ENCODE data around the gene CTIF.

The CTIF gene

DNA sequence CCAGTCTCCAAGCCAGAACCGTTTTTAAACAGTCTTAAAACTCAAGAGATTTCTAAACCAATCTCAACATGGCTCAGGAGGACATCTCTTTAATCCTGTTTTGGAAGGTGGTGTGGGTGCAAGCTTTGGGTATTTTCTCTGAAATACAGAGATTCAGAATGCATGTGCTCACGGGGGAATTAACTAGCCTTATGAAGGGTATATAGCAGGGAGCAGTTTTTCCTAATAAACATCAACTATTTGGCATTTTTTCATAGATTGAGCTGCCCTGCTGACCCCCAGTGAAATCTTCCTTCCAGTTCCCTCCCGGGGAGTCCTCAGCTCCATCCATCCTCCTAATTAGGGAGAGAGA lies 289.3 kb downstream of the CTIF start:
- no peak overlapping the region for H3K27ac Mint-ChIP-seq
- H3K27me3 Mint-ChIP-seq, result peaks cover 16% of the 10 kb centered on the region
- intact Hi-C loops (cut with micrococcal nuclease), result no loop called here
- peaks cover 15% of the 10 kb centered on the region for H3K36me3 Mint-ChIP-seq (ENCODE audit: low read depth)
- H3K4me3 Mint-ChIP-seq, result no peak overlapping the region
- peaks cover 68% of the 10 kb centered on the region for H3K4me1 Mint-ChIP-seq (ENCODE audit: low read depth)
- no peaks in the 10 kb centered on the region for H3K9me3 Mint-ChIP-seq

DNA sequence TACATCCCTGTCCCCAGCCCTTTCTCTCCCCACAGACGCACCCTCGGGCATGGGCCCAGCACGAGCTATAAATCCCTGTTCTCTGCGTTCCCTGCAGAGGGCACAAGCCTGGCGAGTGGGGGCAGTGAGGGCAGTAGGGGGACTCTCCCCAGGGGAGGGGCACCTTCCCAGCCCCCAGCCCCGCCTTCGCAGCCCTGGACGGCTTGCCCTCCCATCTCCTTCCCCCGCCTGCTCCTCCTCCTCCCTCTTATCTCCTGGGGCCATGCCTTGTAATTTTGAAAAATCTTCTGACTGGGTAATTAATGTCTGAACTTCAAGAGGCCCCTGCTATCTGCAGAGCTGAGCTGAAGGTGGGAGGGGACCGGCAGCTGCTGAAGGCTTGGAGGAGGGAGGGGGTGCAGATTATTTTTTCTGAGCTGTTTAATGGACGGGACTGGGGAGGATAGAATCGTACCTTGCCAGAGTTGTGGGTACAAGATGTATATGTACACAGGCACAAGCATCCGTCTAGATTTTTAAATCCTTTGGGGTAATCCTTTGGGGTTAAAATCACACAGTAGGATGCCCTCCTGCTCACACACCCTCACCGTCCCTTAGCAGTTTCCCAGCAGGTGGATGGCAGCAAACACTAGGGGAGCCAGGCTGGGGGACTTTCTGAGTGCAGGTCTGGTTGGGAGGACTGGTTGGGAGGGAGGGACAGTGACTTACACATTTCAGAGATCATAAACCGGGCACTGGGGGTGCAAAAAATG lies 290.0 kb downstream of the CTIF start:
- H3K4me3 Mint-ChIP-seq, result no peak overlapping the region
- peaks cover 8% of the 10 kb centered on the region for H3K36me3 Mint-ChIP-seq (ENCODE audit: low read depth)
- intact Hi-C loops (cut with micrococcal nuclease), result no loop called here
- H3K9me3 Mint-ChIP-seq, result no peaks in the 10 kb centered on the region
- peaks cover 16% of the 10 kb centered on the region for H3K27me3 Mint-ChIP-seq
- H3K4me1 Mint-ChIP-seq (ENCODE audit: low read depth), result peaks cover 75% of the 10 kb centered on the region
- H3K27ac Mint-ChIP-seq, result no peak overlapping the region

DNA sequence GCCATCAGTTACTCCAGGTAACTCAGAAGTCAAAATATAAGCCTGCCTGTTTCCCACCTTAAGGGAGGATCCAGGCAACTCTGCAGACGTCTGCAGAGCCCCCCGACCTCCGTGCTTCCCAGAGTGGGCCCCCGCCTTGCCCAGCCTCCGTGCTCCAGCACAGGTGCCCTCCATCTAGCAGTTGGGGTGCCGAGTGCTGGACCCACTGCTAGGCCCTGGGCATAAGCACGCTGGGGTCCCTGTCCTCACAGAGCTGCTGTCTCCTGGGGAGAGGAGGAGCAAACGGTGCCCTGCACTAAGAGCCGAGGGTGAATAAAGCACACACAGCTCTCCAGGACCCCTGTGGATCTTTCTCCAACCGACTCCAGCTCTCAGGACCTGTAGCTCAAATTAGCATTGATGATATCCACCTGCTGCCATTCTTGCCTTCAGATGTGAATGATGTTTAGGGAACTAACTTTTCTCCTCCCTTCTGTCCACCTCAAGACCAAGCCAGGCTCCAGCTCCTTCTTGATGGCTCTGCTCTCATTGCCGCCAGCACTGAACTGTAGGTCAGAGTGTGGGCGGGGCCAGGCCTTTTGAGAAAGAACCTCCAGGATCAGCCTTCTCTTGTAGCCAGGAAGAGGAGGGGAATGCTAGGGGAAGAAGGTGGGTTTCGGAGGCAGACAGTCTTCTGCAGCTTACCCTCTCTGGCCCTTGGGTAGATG lies 290.8 kb downstream of the CTIF start:
- H3K36me3 Mint-ChIP-seq (ENCODE audit: low read depth), result peaks cover 7% of the 10 kb centered on the region
- no peak overlapping the region for H3K4me3 Mint-ChIP-seq
- H3K27me3 Mint-ChIP-seq, result peaks cover 16% of the 10 kb centered on the region
- peaks cover 82% of the 10 kb centered on the region for H3K4me1 Mint-ChIP-seq (ENCODE audit: low read depth)
- H3K9me3 Mint-ChIP-seq, result no peaks in the 10 kb centered on the region
- peak overlapping the region; percentile 27 for H3K27ac Mint-ChIP-seq
- intact Hi-C loops (cut with micrococcal nuclease), result loop anchor here (5.0 kb wide), 1 partner anchor 47 kb away; no protein-coding TSS in a partner anchor

DNA sequence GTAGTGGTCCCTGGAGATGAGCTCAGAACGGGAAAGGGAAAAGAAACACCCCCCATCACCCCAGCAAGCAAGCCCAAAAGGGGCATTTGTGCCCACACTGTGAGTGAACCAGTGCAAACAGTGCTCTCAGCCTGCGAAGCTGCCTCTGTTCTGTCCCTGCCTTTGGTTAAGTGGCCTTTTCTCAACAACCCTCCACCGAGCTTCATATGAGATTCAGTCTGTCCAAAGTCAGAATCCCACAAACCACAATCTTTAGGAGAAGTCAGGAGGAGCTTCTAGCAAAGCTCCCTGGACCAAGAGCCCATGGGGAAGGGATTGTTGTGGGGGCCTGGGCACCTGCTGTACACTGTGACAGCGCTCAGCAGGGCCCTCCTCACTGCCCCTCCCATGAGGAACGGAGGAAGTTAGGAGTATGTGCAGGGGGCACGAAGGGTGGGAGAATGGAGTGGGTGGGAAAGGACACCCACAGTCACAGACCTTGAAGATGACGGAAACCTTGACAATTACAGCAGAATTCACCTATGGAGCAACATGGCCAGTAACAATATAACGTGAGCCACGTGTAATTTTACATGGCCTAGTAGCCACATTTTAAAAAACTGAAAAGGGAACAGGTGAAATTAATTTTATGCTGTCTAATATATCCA lies 292.4 kb downstream of the CTIF start:
- Mint-ChIP-seq H3K9me3 (no peaks in the 10 kb centered on the region), H3K36me3 (ENCODE audit: low read depth) (peaks cover 4% of the 10 kb centered on the region), H3K4me3 (no peak overlapping the region), H3K27me3 (peaks cover 12% of the 10 kb centered on the region), H3K27ac (peak overlapping the region; percentile 24), H3K4me1 (ENCODE audit: low read depth) (peaks cover 87% of the 10 kb centered on the region)
- intact Hi-C loops (cut with micrococcal nuclease), result loop anchor here (5.0 kb wide), 1 partner anchor 49 kb away; no protein-coding TSS in a partner anchor

DNA sequence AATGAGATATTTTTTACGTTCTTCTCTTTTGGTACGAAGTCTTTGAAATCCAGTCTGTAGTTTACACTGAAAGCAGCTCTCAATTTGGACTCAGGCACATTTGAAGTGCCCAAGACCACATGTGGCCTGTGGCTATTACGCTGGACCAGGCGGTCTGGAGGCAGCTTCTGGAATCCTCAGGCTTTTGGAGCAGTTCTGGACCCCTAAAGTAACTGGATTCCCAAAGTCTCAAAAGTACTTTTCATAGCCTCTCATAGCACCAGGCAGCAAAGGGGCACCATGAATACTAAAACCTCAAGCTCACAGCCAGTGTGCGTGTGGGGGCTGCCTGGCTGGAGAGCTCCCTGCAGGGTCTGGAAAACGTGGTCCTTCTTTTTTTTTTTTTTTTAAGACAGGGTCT lies 293.0 kb downstream of the CTIF start:
- Mint-ChIP-seq H3K4me1 (ENCODE audit: low read depth) (peaks cover 87% of the 10 kb centered on the region), H3K27me3 (peaks cover 7% of the 10 kb centered on the region), H3K36me3 (ENCODE audit: low read depth) (no peaks in the 10 kb centered on the region), H3K9me3 (no peaks in the 10 kb centered on the region), H3K27ac (peak overlapping the region; percentile 24), H3K4me3 (no peak overlapping the region)
- intact Hi-C loops (cut with micrococcal nuclease), result loop anchor here (5.0 kb wide), 1 partner anchor 50 kb away; no protein-coding TSS in a partner anchor

DNA sequence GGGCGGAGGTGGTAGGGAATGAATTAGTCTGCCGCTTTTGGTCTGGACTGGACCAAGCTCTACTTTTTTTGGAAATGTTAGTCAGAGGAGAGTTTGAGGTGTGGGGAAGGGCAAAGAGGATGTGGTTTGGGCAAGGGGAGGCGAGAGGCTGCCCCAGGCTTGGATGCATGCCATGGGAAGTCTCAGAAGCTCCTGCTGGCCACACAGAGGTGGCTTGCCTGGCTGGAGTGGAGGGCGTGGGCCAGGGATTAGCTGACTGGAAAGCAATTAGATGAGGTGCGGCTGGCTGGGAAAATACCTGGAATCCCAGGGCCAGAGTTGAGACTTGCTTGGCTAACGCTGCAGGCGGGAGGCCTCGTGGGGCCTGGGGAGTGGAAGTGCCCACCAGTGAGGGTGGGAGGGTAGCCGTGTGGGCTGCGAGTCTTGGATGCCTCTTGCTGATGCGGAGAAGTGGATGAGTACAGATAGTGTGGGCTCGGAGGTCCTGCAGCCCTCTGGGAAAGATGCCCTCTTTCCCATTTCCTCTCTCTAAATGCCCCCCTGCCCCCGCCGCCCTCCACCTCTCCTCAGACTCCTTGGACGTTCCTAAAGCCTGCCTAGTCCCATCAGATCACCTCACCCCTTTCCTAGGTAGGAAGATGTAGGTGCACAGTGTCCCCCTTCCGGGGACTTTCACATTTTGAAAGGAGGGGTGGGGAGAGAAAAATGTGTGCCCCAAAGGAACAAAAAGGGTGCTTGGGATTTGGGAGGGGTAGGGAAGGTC lies 294.3 kb downstream of the CTIF start:
- H3K4me1 Mint-ChIP-seq (ENCODE audit: low read depth), result peaks cover 87% of the 10 kb centered on the region
- peak overlapping the region; percentile 24 for H3K27ac Mint-ChIP-seq
- peak overlapping the region; percentile 50 for H3K4me3 Mint-ChIP-seq
- intact Hi-C loops (cut with micrococcal nuclease), result loop anchor here (5.0 kb wide), 1 partner anchor 51 kb away; no protein-coding TSS in a partner anchor
- no peaks in the 10 kb centered on the region for H3K36me3 Mint-ChIP-seq (ENCODE audit: low read depth)
- peaks cover 10% of the 10 kb centered on the region for H3K27me3 Mint-ChIP-seq
- H3K9me3 Mint-ChIP-seq, result no peaks in the 10 kb centered on the region

DNA sequence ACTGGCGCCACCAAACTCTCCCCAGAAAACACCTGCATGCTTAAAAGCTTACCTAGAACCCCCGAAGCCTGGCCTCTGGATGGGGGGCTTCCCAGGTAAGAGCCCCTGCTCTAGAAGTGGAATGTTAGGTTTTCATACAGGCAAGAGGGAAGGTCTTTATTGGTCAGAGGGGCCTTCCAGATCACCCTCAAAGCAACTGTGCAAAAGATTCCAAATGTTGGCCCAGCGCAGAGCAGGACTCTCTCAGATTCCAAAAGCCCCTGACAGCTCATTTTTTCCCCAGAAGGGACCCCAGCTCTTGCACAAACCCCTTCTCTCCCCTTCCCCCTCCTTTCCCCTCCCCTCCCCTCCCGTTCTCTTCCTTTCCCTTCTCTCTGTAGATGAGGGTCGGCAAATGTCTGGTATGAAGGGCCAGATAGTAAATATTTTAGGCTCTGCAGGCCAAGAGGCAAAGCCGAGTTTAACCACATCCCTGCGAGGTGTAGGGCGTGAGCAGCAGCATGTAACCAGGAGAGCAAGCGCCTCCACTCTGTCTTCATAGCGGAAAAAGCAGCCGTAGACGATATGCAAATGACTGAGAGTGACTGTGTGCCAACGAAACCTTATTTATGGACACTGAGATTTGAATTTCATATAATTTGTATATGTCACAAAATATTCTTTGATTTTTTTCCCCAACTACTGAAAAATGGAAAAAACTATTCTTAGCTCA lies 295.0 kb downstream of the CTIF start:
- Mint-ChIP-seq H3K36me3 (ENCODE audit: low read depth) (no peaks in the 10 kb centered on the region), H3K4me1 (ENCODE audit: low read depth) (peaks cover 92% of the 10 kb centered on the region), H3K27me3 (peaks cover 12% of the 10 kb centered on the region), H3K9me3 (no peaks in the 10 kb centered on the region), H3K27ac (peak overlapping the region; percentile 24), H3K4me3 (no peak overlapping the region)
- intact Hi-C loops (cut with micrococcal nuclease), result loop anchor here (5.0 kb wide), 1 partner anchor 52 kb away; no protein-coding TSS in a partner anchor

DNA sequence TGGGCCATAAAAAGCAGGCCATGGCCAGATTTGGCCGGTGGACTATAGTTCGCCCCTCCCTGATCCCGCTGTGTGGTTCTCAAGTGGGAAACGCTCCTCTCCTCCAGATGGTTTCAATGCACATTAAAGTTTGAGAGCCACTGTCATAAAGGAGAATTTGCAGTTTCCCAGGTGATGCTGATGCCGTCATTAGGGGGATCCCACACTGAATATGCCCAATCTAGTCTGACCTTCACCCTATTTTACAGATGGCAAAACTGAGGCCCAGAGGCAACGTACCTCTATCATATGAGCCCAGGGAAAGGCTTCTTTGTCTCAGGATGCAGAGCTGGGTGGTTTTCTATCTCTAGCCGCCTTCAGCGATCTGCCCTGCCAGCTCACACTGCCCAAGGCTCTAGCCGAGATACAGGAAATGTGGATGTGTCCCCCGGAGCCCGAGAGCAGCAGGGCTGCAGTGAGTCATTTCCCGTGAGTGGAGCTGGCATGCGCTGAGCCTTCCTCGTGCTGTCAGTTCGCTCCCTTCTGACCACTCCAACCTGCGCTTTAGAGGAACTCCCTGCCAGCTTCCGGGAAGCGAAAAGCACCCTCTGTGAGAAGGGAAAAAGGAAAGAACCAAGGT lies 295.7 kb downstream of the CTIF start:
- peak overlapping the region; percentile 24 for H3K27ac Mint-ChIP-seq
- peaks cover 16% of the 10 kb centered on the region for H3K27me3 Mint-ChIP-seq
- H3K4me3 Mint-ChIP-seq, result peak overlapping the region; percentile 46
- H3K36me3 Mint-ChIP-seq (ENCODE audit: low read depth), result no peaks in the 10 kb centered on the region
- peaks cover 97% of the 10 kb centered on the region for H3K4me1 Mint-ChIP-seq (ENCODE audit: low read depth)
- H3K9me3 Mint-ChIP-seq, result no peaks in the 10 kb centered on the region
- intact Hi-C loops (cut with micrococcal nuclease), result loop anchor here (5.0 kb wide), 1 partner anchor 52 kb away; no protein-coding TSS in a partner anchor

DNA sequence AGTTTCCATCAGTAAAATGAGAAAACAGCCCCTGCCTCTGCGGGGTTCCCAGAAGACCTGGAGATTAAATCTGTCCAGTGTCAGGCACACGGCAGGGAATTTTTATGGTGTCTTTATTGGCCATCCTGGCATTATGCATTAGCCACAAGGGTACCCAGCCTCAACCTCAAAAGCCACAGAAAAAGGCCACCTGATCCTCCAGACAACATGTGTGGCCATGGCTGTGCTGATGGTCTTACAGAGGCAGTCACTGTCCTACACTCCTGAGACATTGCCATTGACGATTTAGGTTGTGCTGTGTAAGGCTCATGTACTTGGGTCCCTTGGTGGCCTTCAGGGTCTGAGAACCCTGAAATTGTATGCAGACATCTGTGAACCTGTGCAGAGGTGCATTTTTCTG lies 296.3 kb downstream of the CTIF start:
- intact Hi-C loops (cut with micrococcal nuclease), result no loop called here
- peak overlapping the region; percentile 24 for H3K27ac Mint-ChIP-seq
- no peaks in the 10 kb centered on the region for H3K9me3 Mint-ChIP-seq
- H3K4me3 Mint-ChIP-seq, result no peak overlapping the region
- no peaks in the 10 kb centered on the region for H3K36me3 Mint-ChIP-seq (ENCODE audit: low read depth)
- H3K4me1 Mint-ChIP-seq (ENCODE audit: low read depth), result peaks cover 96% of the 10 kb centered on the region
- H3K27me3 Mint-ChIP-seq, result peaks cover 13% of the 10 kb centered on the region

DNA sequence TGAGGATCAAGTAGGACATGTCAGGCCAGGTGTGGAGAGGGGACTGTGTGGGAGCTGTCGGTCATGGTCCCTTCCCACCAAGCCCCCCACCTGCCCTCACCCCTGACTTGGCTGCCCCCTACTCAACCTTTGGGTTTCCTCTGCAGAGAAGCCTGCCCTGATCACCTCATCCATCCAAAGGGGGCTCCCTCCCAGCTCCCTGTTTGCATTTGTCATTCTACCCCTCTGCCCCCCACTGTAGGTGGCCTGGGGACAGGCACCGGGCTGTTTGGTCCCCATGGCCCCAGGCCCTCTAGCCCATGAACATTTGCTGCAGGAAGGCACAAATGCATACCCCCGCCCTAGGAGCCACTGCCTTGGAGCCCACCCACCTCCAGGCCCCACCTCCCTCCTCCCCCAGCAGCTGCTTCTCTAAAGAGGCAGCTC lies 296.9 kb downstream of the CTIF start:
- H3K27ac Mint-ChIP-seq, result peak overlapping the region; percentile 24
- H3K27me3 Mint-ChIP-seq, result peaks cover 13% of the 10 kb centered on the region
- H3K36me3 Mint-ChIP-seq (ENCODE audit: low read depth), result no peaks in the 10 kb centered on the region
- peaks cover 97% of the 10 kb centered on the region for H3K4me1 Mint-ChIP-seq (ENCODE audit: low read depth)
- intact Hi-C loops (cut with micrococcal nuclease), result no loop called here
- no peaks in the 10 kb centered on the region for H3K9me3 Mint-ChIP-seq
- no peak overlapping the region for H3K4me3 Mint-ChIP-seq

DNA sequence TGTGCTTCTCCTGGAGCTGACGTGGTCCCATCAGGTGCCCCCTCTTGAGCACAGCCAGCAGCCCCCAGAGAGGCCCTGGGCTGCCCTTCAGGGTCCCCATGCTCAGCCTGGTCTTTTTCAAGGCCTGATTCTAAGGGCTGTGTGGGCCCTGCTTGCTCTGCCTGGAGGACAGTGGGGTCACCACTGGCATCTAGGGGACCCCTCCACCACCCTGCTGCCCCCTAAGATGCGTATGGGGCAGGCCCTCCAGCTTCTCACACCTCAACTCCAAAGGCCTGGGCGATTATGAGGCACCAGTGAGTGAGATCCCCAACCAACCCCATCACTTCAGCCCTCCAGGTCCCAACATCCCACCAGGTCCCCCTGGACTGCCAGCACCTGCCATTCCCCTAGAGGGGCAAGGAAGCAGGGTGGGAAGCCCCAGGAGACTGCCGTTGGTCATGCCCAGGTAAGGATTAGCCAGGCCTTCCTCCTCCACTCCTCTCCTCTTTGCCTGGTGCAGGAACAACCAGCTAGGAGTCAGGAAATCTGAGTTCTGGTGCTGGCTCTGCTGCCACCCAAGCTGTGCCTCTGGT lies 297.5 kb downstream of the CTIF start:
- Mint-ChIP-seq H3K27me3 (peaks cover 13% of the 10 kb centered on the region), H3K27ac (peak overlapping the region; percentile 24), H3K4me3 (no peak overlapping the region), H3K9me3 (no peaks in the 10 kb centered on the region), H3K36me3 (ENCODE audit: low read depth) (no peaks in the 10 kb centered on the region), H3K4me1 (ENCODE audit: low read depth) (peaks cover 96% of the 10 kb centered on the region)
- intact Hi-C loops (cut with micrococcal nuclease), result no loop called here

DNA sequence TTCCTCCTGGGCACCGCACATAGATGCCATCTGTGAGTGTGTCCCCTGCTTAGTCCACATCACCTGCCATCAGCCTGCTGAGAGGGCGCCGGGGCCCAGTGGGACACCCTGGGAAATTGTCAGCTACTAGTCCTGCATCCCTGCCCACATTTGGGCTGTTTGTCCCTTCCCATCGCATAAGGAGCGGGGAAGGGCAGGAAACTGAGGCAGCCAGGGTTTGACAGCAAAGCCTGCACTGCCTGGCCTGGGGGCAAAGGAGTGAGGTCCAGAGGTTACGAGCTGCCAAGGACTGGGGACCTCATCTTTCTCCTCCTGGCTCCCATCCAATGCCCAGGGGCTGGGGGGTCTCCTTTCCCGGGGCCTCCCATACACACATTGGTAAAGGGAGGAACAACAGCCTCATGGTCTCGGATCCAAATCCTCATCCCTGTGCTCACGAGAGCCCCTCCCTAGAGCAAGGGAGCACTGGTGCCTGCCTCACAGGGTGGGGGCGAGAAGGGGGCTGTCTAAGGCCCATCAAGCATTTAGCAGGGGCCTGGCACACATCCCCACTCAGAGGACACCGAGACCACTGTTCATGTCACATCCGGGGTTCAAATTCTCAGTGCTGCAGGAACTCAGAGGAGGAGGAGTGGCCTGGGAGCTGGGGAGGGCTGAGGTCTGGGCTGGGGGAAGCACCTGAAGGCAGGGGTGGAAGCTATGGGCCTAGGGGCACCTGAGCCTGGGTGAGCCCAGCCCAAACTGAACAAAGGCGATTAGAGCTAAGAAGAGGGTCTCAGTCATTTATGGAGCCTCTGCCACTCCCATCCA lies 298.2 kb downstream of the CTIF start:
- Mint-ChIP-seq H3K27me3 (peaks cover 13% of the 10 kb centered on the region), H3K4me1 (ENCODE audit: low read depth) (peaks cover 96% of the 10 kb centered on the region), H3K4me3 (no peak overlapping the region), H3K36me3 (ENCODE audit: low read depth) (no peaks in the 10 kb centered on the region), H3K27ac (peak overlapping the region; percentile 24), H3K9me3 (no peaks in the 10 kb centered on the region)
- intact Hi-C loops (cut with micrococcal nuclease), result no loop called here
